Thyroid gland (tissue), 4 donors: ENCODE results near the gene CYP11A1. TPM values are rescaled to one million over a fixed set of nuclear protein-coding genes. Genes with fewer than 3 reads are reported as not detected.

Experiments
- DNase-seq, 2 donors: peaks; one replicate each; pipeline ENCODE4 v3.0.0-alpha.2; 2019
- H3K27ac ChIP-seq, 3 donors: fragments of 200-600 bp; sonication (generic); 1 replicate in 2 of 3; 2 replicates in 1 of 3; pipeline ENCODE4 v1.5.1; 2016 to 2019; ENCODE audit warnings: mild to moderate bottlenecking in 1 of 3, moderate library complexity in 1 of 3
- H3K27me3 ChIP-seq: fragments of 200-600 bp; sonication (generic); one replicate; pipeline ENCODE4 v1.5.1; 2019
- H3K36me3 ChIP-seq, 2 donors: fragments of 200-600 bp; sonication (generic); one replicate each; pipeline ENCODE4 v1.5.1; 2016 to 2019
- H3K4me1 ChIP-seq, 2 donors: fragments of 200-600 bp; sonication (generic); one replicate each; pipeline ENCODE4 v1.5.1; 2017 to 2019
- H3K4me3 ChIP-seq, 3 donors: fragments of 200-600 bp; sonication (generic); replicated peaks in 1 of 3; 1 replicate in 2 of 3; 2 replicates in 1 of 3; pipeline ENCODE4 v1.5.1; 2016; ENCODE audit warnings: mild to moderate bottlenecking in 1 of 3
- H3K9me3 ChIP-seq: fragments of 200-600 bp; sonication (generic); one replicate; pipeline ENCODE4 v1.5.1; 2017
- POLR2A ChIP-seq, 2 donors: fragments of 450-650 bp; IDR thresholded peaks; one replicate each; pipeline ENCODE4 v1.6.1; 2017; ENCODE audit warnings: antibody characterized with exemption in 2 of 2, mild to moderate bottlenecking in 2 of 2, moderate library complexity in 1 of 2
- WGBS, 2 donors: methylation state at CpG; one replicate each; pipeline ENCODE4 v1.1.5; 2017; 5-methylcytosine and 5-hydroxymethylcytosine counted together
- intact Hi-C: fragments of 100-400 bp; cut with DNase I; formaldehyde crosslinking; loops from one replicate; pipeline ENCODE4 v1.15.1; 2023
- total RNA-seq, 4 donors: library from RNA; depleted of rRNA; stranded (reverse); fragments of >200 nt; gene quantifications; one replicate each; pipeline ENCODE4 v1.2.3, GENCODE V29; 2016
- TF ChIP-seq, protein P1 (sequence below), 6 experiments: fragments of 200-600 bp in 3 of 6; fragments of 450-650 bp in 3 of 6; sonication (generic) in 3 of 6; IDR thresholded peaks; one replicate each; pipeline ENCODE4 v1.5.1; 2016 to 2019; ENCODE audit warnings: antibody characterized with exemption in 6 of 6, mild to moderate bottlenecking in 2 of 6, inconsistent platforms in 1 of 6, moderate library complexity in 1 of 6

The CYP11A1 gene
- total RNA-seq, 4 donors from 2014 or later: 0.54 to 1.2 (median 0.56) TPM; not detected in 1

DNA sequence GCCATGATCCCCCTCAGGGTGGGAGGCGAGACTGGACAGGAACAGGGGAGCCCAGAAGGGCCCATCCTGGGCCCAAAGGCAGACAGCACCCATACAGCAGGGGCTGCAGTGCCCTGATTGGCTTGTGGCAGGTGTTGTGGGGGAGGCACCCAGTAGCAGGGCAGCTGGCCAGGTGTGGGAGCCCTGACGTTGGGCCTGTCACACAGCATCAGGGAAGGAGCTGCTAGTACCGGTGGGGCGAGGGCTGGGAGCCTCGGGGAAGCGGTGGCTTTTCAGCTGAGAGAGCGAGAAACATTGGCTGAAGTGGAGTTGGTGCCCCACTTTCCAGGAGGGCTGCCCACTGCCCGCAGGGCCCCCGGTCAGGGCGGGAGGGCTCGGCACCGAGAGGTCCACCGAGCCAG is 19.7 kb upstream of the CYP11A1 start:
- no peaks in the 10 kb centered on the region for H3K36me3 ChIP-seq
- WGBS, 2 donors: 87 to 91% methylated on average over 13 of the region's 13 CpGs
- no peaks in the 10 kb centered on the region for H3K9me3 ChIP-seq
- no peak for DNase-seq
- TF ChIP-seq POLR2A (IDR thresholded peaks at IDR 0.05): no peak
- TF ChIP-seq, protein P1, sequence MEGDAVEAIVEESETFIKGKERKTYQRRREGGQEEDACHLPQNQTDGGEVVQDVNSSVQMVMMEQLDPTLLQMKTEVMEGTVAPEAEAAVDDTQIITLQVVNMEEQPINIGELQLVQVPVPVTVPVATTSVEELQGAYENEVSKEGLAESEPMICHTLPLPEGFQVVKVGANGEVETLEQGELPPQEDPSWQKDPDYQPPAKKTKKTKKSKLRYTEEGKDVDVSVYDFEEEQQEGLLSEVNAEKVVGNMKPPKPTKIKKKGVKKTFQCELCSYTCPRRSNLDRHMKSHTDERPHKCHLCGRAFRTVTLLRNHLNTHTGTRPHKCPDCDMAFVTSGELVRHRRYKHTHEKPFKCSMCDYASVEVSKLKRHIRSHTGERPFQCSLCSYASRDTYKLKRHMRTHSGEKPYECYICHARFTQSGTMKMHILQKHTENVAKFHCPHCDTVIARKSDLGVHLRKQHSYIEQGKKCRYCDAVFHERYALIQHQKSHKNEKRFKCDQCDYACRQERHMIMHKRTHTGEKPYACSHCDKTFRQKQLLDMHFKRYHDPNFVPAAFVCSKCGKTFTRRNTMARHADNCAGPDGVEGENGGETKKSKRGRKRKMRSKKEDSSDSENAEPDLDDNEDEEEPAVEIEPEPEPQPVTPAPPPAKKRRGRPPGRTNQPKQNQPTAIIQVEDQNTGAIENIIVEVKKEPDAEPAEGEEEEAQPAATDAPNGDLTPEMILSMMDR (IDR thresholded peaks at IDR 0.05): no peak
- H3K27ac ChIP-seq: no peak overlapping the region
- H3K4me3 ChIP-seq: no peak overlapping the region
- peaks cover 0 to 3% of the 10 kb centered on the region in 2 donors for H3K4me1 ChIP-seq
- H3K27me3 ChIP-seq: no peaks in the 10 kb centered on the region
- intact Hi-C loops: loop anchor here (10.0 kb wide), 1 partner anchor 228 kb away; the partner anchor contains the start of gene CLK3

DNA sequence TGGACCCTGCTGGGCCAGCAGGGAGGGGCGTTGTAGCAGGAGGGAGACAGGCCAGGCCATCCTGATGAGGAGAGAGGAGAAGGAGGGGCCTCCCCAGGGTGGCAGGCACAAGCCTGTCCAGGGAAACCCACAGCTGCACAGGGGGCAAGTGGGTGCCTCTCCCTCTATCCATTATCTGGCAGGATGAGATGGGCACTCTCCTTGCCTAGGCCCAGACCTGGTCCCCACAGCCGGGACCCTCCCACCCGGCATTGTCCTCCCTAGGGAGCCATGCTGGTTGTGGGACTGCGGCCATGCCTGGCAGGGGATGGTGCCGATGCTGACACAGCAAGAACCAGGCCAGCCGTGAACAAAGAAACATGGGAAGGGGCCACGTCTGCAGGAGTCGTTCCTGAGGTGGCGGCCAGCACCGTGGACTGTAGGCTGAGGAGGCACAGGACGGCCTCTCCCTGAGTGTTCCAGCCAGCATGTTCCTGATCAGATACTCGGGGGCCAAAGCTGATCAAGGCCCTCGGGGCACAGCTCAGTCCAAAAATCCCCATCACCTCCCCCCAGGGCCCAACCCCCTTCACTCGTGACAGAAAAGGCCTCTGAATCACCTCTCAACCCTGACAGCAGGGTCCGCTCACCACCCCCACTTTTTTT is 19.2 kb upstream of the CYP11A1 start:
- no peaks in the 10 kb centered on the region for H3K9me3 ChIP-seq
- no peak for TF ChIP-seq POLR2A (IDR thresholded peaks at IDR 0.05)
- TF ChIP-seq, protein P1 (IDR thresholded peaks at IDR 0.05): no peak
- intact Hi-C loops: loop anchor here (10.0 kb wide), 1 partner anchor 228 kb away; the partner anchor contains the start of gene CLK3
- H3K4me1 ChIP-seq: peaks cover 0 to 3% of the 10 kb centered on the region in 2 donors
- no peak for DNase-seq
- H3K27ac ChIP-seq: no peak overlapping the region
- WGBS, 2 donors: 76 to 94% methylated on average over 7 to 10 of the region's 15 CpGs
- no peak overlapping the region for H3K4me3 ChIP-seq
- H3K36me3 ChIP-seq: no peaks in the 10 kb centered on the region
- H3K27me3 ChIP-seq: no peaks in the 10 kb centered on the region

DNA sequence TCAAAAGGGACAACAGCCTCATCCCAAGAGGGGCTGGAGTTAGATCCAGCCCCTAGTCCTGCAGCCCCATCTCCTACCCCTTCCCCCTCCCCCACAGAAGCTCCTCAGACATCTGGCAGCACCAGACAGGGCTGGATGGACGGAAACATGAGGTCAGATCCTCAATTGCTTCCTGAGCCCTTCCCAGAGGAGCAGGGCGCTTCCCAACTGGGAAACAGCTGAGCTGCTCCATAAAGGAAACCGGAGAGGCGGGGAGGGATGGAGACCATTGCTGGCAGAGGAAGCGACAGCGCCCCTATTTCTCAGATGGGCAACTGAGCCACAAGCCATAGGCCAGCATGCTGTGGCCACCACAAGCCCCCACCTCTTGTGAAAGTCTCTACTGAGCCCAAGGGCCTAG is 18.3 kb upstream of the CYP11A1 start:
- Histone ChIP-seq H3K36me3 (no peaks in the 10 kb centered on the region), H3K9me3 (no peaks in the 10 kb centered on the region), H3K4me3 (no peak overlapping the region), H3K27me3 (no peaks in the 10 kb centered on the region), H3K27ac (peak overlapping the region in 1 of 3 donors; percentile 23), H3K4me1 (peaks cover 0 to 3% of the 10 kb centered on the region in 2 donors)
- DNase-seq: no peak
- WGBS, 2 donors: 83 to 90% methylated on average over 5 of the region's 6 CpGs
- TF ChIP-seq, protein P1 (IDR thresholded peaks at IDR 0.05): no peak
- no peak for TF ChIP-seq POLR2A (IDR thresholded peaks at IDR 0.05)
- intact Hi-C loops: loop anchor here (10.0 kb wide), 1 partner anchor 229 kb away; the partner anchor contains the start of gene CLK3

GRCh38 chr15:74384881-74385643 is 17.6 kb upstream of the CYP11A1 start:
- Histone ChIP-seq H3K4me1 (peaks cover 0 to 3% of the 10 kb centered on the region in 2 donors), H3K9me3 (no peaks in the 10 kb centered on the region), H3K36me3 (no peaks in the 10 kb centered on the region), H3K4me3 (no peak overlapping the region), H3K27me3 (no peaks in the 10 kb centered on the region), H3K27ac (peak overlapping the region in 1 of 3 donors; percentile 23)
- intact Hi-C loops: loop anchor here (10.0 kb wide), 1 partner anchor 230 kb away; the partner anchor contains the start of gene CLK3
- no peak for DNase-seq
- WGBS, 2 donors: 65 to 66% methylated on average over 8 of the region's 8 CpGs
- TF ChIP-seq, protein P1 (IDR thresholded peaks at IDR 0.05): no peak
- no peak for TF ChIP-seq POLR2A (IDR thresholded peaks at IDR 0.05)

DNA sequence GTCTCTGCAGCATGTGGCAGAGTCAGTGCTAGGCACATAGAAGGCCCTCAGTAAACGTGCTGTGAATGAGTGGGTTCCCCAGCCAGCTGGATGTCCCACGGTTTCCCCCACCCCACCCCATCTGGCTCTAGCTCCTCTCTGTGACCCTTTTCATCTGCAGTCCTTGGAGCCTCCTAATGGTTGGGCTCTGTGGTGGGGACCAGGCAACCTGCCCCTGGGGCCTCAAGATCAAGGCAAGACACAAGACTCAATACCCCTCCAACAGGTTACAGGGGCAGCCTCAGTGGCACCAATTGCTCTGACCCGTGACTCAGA is 17.1 kb upstream of the CYP11A1 start:
- no peaks in the 10 kb centered on the region for H3K36me3 ChIP-seq
- 56% methylated on average over 3 of the region's 3 CpGs; no CpG with 5 or more reads in 1 of the 2 donors for WGBS, 2 donors
- no peak for DNase-seq
- H3K27me3 ChIP-seq: no peaks in the 10 kb centered on the region
- no peak overlapping the region for H3K4me3 ChIP-seq
- no peak overlapping the region for H3K27ac ChIP-seq
- H3K9me3 ChIP-seq: no peaks in the 10 kb centered on the region
- intact Hi-C loops: loop anchor here (10.0 kb wide), 1 partner anchor 230 kb away; the partner anchor contains the start of gene CLK3
- TF ChIP-seq, protein P1 (IDR thresholded peaks at IDR 0.05): no peak
- TF ChIP-seq POLR2A (IDR thresholded peaks at IDR 0.05): no peak
- peaks cover 0 to 3% of the 10 kb centered on the region in 2 donors for H3K4me1 ChIP-seq
